Dendritic cell treated with granulocyte-macrophage colony-stimulating factor and Interleukin-4, amounts not matched to agents 40 ng/mL and 50 ng/mL, for 4 days (primary cell): ENCODE data around the gene BNC2.

ENCODE experiments used
- H3K27ac Mint-ChIP-seq: one replicate; pipeline ENCODE4 v1.8.0; 2022; ENCODE audit warnings: mild to moderate bottlenecking, mixed read lengths
- H3K27me3 Mint-ChIP-seq: one replicate; pipeline ENCODE4 v1.8.0; 2022; ENCODE audit warnings: mild to moderate bottlenecking, mixed read lengths
- H3K36me3 Mint-ChIP-seq: one replicate; pipeline ENCODE4 v1.8.0; 2022; ENCODE audit warnings: low read depth, mixed read lengths
- H3K4me1 Mint-ChIP-seq: one replicate; pipeline ENCODE4 v1.8.0; 2022; ENCODE audit warnings: low read depth, mixed read lengths
- H3K4me3 Mint-ChIP-seq: one replicate; pipeline ENCODE4 v1.8.0; 2022; ENCODE audit warnings: mild to moderate bottlenecking, moderate library complexity, mixed read lengths
- H3K9me3 Mint-ChIP-seq: one replicate; pipeline ENCODE4 v1.8.0; 2022; ENCODE audit warnings: mixed read lengths
- intact Hi-C: fragments of 100-400 bp; cut with micrococcal nuclease; formaldehyde crosslinking; loops from one replicate; pipeline ENCODE4 v1.15.0; 2022

Gene BNC2

GRCh38 chr9:16613605-16614004 lies 256.9 kb downstream of the BNC2 start:
- Mint-ChIP-seq H3K27me3 (no peaks in the 10 kb centered on the region), H3K36me3 (no peaks in the 10 kb centered on the region), H3K9me3 (no peaks in the 10 kb centered on the region), H3K27ac (no peak overlapping the region), H3K4me1 (no peaks in the 10 kb centered on the region), H3K4me3 (no peak overlapping the region)
- intact Hi-C loops: no loop called here

GRCh38 chr9:16613051-16613450 lies 257.4 kb downstream of the BNC2 start:
- Mint-ChIP-seq H3K4me3 (no peak overlapping the region), H3K27me3 (no peaks in the 10 kb centered on the region), H3K9me3 (no peaks in the 10 kb centered on the region), H3K4me1 (no peaks in the 10 kb centered on the region), H3K36me3 (no peaks in the 10 kb centered on the region), H3K27ac (no peak overlapping the region)
- intact Hi-C loops: no loop called here

GRCh38 chr9:16612627-16613026 lies 257.8 kb downstream of the BNC2 start:
- H3K4me3 Mint-ChIP-seq: no peak overlapping the region
- no peaks in the 10 kb centered on the region for H3K36me3 Mint-ChIP-seq
- no peaks in the 10 kb centered on the region for H3K27me3 Mint-ChIP-seq
- intact Hi-C loops: no loop called here
- no peak overlapping the region for H3K27ac Mint-ChIP-seq
- no peaks in the 10 kb centered on the region for H3K4me1 Mint-ChIP-seq
- H3K9me3 Mint-ChIP-seq: no peaks in the 10 kb centered on the region

GRCh38 chr9:16611983-16612382 lies 258.5 kb downstream of the BNC2 start:
- Mint-ChIP-seq H3K4me1 (no peaks in the 10 kb centered on the region), H3K9me3 (no peaks in the 10 kb centered on the region), H3K4me3 (no peak overlapping the region), H3K27me3 (no peaks in the 10 kb centered on the region), H3K27ac (no peak overlapping the region), H3K36me3 (no peaks in the 10 kb centered on the region)
- intact Hi-C loops: no loop called here

- Mint-ChIP-seq H3K4me1 (no peaks in the 10 kb centered on the region), H3K27ac (no peak overlapping the region), H3K27me3 (no peaks in the 10 kb centered on the region), H3K4me3 (no peak overlapping the region), H3K9me3 (no peaks in the 10 kb centered on the region), H3K36me3 (no peaks in the 10 kb centered on the region)
- intact Hi-C loops: no loop called here
Observed at GRCh38 chr9:16611001-16611400, 259.5 kb downstream of the BNC2 start.

GRCh38 chr9:16610538-16610937 lies 259.9 kb downstream of the BNC2 start:
- H3K27me3 Mint-ChIP-seq: no peaks in the 10 kb centered on the region
- H3K27ac Mint-ChIP-seq: no peak overlapping the region
- H3K9me3 Mint-ChIP-seq: no peaks in the 10 kb centered on the region
- intact Hi-C loops: no loop called here
- no peaks in the 10 kb centered on the region for H3K36me3 Mint-ChIP-seq
- H3K4me3 Mint-ChIP-seq: no peak overlapping the region
- H3K4me1 Mint-ChIP-seq: no peaks in the 10 kb centered on the region

- no peak overlapping the region for H3K4me3 Mint-ChIP-seq
- no peaks in the 10 kb centered on the region for H3K36me3 Mint-ChIP-seq
- intact Hi-C loops: loop anchor here (10.0 kb wide), 1 partner anchor 64 kb away; no protein-coding TSS in a partner anchor
- no peaks in the 10 kb centered on the region for H3K27me3 Mint-ChIP-seq
- no peaks in the 10 kb centered on the region for H3K9me3 Mint-ChIP-seq
- H3K27ac Mint-ChIP-seq: no peak overlapping the region
- no peaks in the 10 kb centered on the region for H3K4me1 Mint-ChIP-seq
Observed at GRCh38 chr9:16608906-16609305, 261.6 kb downstream of the BNC2 start.

- Mint-ChIP-seq H3K27me3 (no peaks in the 10 kb centered on the region), H3K4me1 (no peaks in the 10 kb centered on the region), H3K36me3 (no peaks in the 10 kb centered on the region), H3K4me3 (no peak overlapping the region), H3K9me3 (no peaks in the 10 kb centered on the region), H3K27ac (no peak overlapping the region)
- intact Hi-C loops: loop anchor here (10.0 kb wide), 1 partner anchor 58 kb away; no protein-coding TSS in a partner anchor
Observed at GRCh38 chr9:16602494-16602893, 268.0 kb downstream of the BNC2 start.

- Mint-ChIP-seq H3K27ac (no peak overlapping the region), H3K27me3 (no peaks in the 10 kb centered on the region), H3K4me3 (no peak overlapping the region), H3K4me1 (no peaks in the 10 kb centered on the region), H3K9me3 (no peaks in the 10 kb centered on the region), H3K36me3 (no peaks in the 10 kb centered on the region)
- intact Hi-C loops: loop anchor here (10.0 kb wide), 1 partner anchor 57 kb away; no protein-coding TSS in a partner anchor
Observed at GRCh38 chr9:16601991-16602390, 268.5 kb downstream of the BNC2 start.

- Mint-ChIP-seq H3K4me1 (no peaks in the 10 kb centered on the region), H3K27me3 (no peaks in the 10 kb centered on the region), H3K27ac (no peak overlapping the region), H3K4me3 (no peak overlapping the region), H3K36me3 (no peaks in the 10 kb centered on the region), H3K9me3 (no peaks in the 10 kb centered on the region)
- intact Hi-C loops: no loop called here
Observed at GRCh38 chr9:16598316-16598715, 272.2 kb downstream of the BNC2 start.

GRCh38 chr9:16597136-16597535 lies 273.3 kb downstream of the BNC2 start:
- H3K27me3 Mint-ChIP-seq: no peaks in the 10 kb centered on the region
- intact Hi-C loops: no loop called here
- no peak overlapping the region for H3K27ac Mint-ChIP-seq
- no peak overlapping the region for H3K4me3 Mint-ChIP-seq
- no peaks in the 10 kb centered on the region for H3K9me3 Mint-ChIP-seq
- no peaks in the 10 kb centered on the region for H3K36me3 Mint-ChIP-seq
- no peaks in the 10 kb centered on the region for H3K4me1 Mint-ChIP-seq

GRCh38 chr9:16595227-16595626 lies 275.2 kb downstream of the BNC2 start:
- no peaks in the 10 kb centered on the region for H3K4me1 Mint-ChIP-seq

GRCh38 chr9:16594787-16595186 lies 275.7 kb downstream of the BNC2 start:
- Mint-ChIP-seq H3K4me3 (no peak overlapping the region), H3K27ac (no peak overlapping the region), H3K4me1 (no peaks in the 10 kb centered on the region), H3K9me3 (no peaks in the 10 kb centered on the region), H3K36me3 (no peaks in the 10 kb centered on the region), H3K27me3 (no peaks in the 10 kb centered on the region)
- intact Hi-C loops: no loop called here

More at GRCh38 chr9:16595227-16595626, 275.2 kb downstream of the BNC2 start:
- Mint-ChIP-seq H3K36me3 (no peaks in the 10 kb centered on the region), H3K27me3 (no peaks in the 10 kb centered on the region), H3K27ac (no peak overlapping the region), H3K4me3 (no peak overlapping the region), H3K9me3 (no peaks in the 10 kb centered on the region)
- intact Hi-C loops: no loop called here

- Mint-ChIP-seq H3K36me3 (no peaks in the 10 kb centered on the region), H3K9me3 (no peaks in the 10 kb centered on the region), H3K4me1 (no peaks in the 10 kb centered on the region), H3K4me3 (no peak overlapping the region), H3K27ac (no peak overlapping the region), H3K27me3 (no peaks in the 10 kb centered on the region)
- intact Hi-C loops: no loop called here
Observed at GRCh38 chr9:16593746-16594145, 276.7 kb downstream of the BNC2 start.

- Mint-ChIP-seq H3K4me3 (no peak overlapping the region), H3K27me3 (peaks cover 3% of the 10 kb centered on the region), H3K36me3 (no peaks in the 10 kb centered on the region), H3K4me1 (no peaks in the 10 kb centered on the region), H3K9me3 (no peaks in the 10 kb centered on the region), H3K27ac (no peak overlapping the region)
- intact Hi-C loops: no loop called here
Observed at GRCh38 chr9:16591092-16591491, 279.4 kb downstream of the BNC2 start.
